A549 treated with DMSO at 1 μM for 4 hours (cell line): Measurements from ENCODE around the gene LPIN3. TPM values are rescaled to one million over a fixed set of nuclear protein-coding genes. Genes with fewer than 3 reads are reported as not detected.

Source experiments
- total RNA-seq: library from RNA; stranded (reverse); fragments of 200-300 nt; extraction: Qiagen RNA extraction; gene quantifications from 5 replicates; pipeline ENCODE4 v1.2.3, GENCODE V29; 2022; ENCODE audit warnings: low read depth

LPIN3 gene
- 7.6 to 12.4 TPM (median 9.9 TPM) in 5 replicates for total RNA-seq

GRCh38 chr20:41340327-41341055 is at the start of gene LPIN3:
TSS of gene LPIN3 (plus strand) at chr20:41340821. CDS start at chr20:41345804, 4,983 bp downstream.

GRCh38 chr20:41317546-41318270 is 22.9 kb upstream of the LPIN3 start, which contains the start of gene ZHX3:
TSS of gene ZHX3 (minus strand) at chr20:41317731. CDS start at chr20:41204916, 112,815 bp downstream.

GRCh38 chr20:41366546-41367392 is 26.1 kb downstream of the LPIN3 start, which contains the start of gene EMILIN3:
TSS of gene EMILIN3 (minus strand) at chr20:41366818. CDS start at chr20:41366634, 184 bp downstream.

Other genes starting within 250 kb of the LPIN3 start
- 34.5 to 40.9 TPM (median 36.0 TPM) in 5 replicates for gene PLCG1, start 203.3 kb upstream of the LPIN3 start, total RNA-seq
- gene ZHX3, start 23.1 kb upstream of the LPIN3 start, total RNA-seq = 4.0 to 9.0 TPM (median 5.7 TPM) in 5 replicates
- 0.25 to 0.54 TPM (median 0.43 TPM) in 5 replicates for gene EMILIN3, start 26.0 kb downstream of the LPIN3 start, total RNA-seq